LNCAP (cell line): ENCODE data around the gene TTLL5.

Experiments used
- CTCF ChIP-seq: fragments of 450-650 bp; IDR thresholded peaks from 2 replicates; pipeline ENCODE4 v1.5.1; 2017; ENCODE audit warnings: mild to moderate bottlenecking

Gene TTLL5

GRCh38 chr14:75952489-75952888 lies 291.4 kb downstream of the TTLL5 start:
- no peak for TF ChIP-seq CTCF

- TF ChIP-seq CTCF: no peak
Observed at GRCh38 chr14:75959031-75959430, 298.0 kb downstream of the TTLL5 start.

GRCh38 chr14:75960231-75960630 lies 299.2 kb downstream of the TTLL5 start:
- TF ChIP-seq CTCF: no peak

GRCh38 chr14:75961662-75962061 lies 300.6 kb downstream of the TTLL5 start:
- no peak for TF ChIP-seq CTCF

- TF ChIP-seq CTCF: no peak
Observed at GRCh38 chr14:75967866-75968265, 306.8 kb downstream of the TTLL5 start.

- no peak for TF ChIP-seq CTCF
Observed at GRCh38 chr14:75968456-75968855, 307.4 kb downstream of the TTLL5 start.

- no peak for TF ChIP-seq CTCF
Observed at GRCh38 chr14:75969126-75969525, 308.1 kb downstream of the TTLL5 start.

GRCh38 chr14:75969891-75970290 lies 308.8 kb downstream of the TTLL5 start:
- no peak for TF ChIP-seq CTCF
